GM18526 (cell line): Measurements from ENCODE around the gene GNRH2.

Experiments
- POLR2A ChIP-seq: IDR thresholded peaks from 3 replicates; pipeline ENCODE4 v1.6.1; 2011; ENCODE audit not compliant: insufficient read length; ENCODE audit errors: extremely low read depth

The GNRH2 gene

DNA sequence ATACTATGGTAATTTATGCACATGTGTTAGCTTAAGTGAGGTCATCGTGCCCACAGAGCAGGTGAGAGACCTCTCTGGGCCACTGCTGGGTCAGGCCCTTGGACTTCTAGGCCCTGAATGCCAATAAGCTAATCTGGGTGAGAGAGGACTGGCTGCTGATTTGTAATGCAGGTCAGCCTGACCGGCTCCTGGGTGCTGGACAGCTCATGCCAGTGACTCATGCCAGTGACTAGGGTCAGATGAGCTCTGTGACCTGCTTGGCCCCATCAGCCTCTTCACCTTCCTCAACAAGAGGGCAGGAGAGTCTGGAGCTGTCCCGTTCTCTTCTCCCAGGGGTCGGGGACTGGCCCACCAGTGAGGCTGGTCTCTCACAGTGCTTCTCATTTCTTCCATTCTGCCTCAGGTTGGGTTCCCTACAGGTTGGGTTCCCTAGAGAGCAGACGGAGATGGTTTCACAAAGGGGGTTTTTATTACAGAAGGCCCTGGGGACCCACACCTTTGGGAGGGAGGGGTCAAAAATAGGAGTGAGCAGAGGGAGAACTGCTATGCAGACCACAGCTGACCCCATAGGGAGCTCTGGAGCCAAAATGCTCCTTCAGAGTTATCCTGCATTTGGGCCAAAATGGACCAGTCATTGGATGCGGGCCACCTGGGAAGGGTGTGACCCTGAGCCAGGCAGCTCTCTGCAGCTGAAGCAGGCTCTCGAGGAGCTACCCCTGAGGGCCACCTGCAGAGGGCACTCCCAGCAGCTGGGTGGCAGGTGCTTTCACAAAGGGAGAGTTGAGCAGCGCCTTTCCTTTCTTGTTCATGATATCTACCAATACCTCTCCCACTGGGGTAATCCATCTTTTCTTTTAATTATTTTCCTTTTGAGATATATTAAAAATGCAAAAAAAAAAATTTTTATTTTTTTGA, 25.8 kb downstream of the GNRH2 start:
- no peak for TF ChIP-seq POLR2A

DNA sequence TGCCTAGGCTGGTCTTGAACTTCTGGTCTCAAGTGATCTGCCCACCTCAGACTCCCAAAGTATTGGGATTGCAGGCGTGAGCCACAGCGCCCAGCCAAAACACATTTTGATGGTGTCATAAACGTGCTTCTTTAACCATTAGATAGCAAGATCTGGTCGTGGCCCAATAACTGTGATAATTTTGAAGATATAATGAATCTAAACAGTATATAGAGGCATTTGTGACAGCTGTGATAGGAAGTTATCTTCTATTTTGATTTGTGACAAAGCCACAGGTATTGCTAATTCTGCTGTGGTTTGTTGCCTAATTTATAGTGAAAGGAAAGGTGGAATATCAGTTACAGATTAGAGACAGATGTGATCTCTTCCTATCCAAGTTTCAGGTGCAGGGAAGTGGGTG, 27.3 kb downstream of the GNRH2 start:
- no peak for TF ChIP-seq POLR2A

DNA sequence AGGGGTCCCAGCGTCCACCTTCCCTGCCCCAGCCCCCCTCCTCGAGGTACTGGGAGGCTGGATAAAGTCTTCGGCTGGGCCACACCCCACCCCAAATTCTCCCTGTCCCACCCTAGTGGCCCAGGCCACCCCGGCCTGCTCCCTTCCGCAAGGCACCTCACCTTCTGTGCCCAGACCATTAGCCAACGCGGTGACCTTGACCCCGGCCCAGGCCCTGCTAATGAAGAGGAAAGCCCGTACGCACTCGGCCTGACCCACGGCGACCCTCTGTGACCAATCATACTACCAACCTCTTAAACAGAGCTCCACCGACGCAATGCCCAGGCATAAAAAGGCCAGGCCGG, 27.8 kb downstream of the GNRH2 start:
- no peak for TF ChIP-seq POLR2A

DNA sequence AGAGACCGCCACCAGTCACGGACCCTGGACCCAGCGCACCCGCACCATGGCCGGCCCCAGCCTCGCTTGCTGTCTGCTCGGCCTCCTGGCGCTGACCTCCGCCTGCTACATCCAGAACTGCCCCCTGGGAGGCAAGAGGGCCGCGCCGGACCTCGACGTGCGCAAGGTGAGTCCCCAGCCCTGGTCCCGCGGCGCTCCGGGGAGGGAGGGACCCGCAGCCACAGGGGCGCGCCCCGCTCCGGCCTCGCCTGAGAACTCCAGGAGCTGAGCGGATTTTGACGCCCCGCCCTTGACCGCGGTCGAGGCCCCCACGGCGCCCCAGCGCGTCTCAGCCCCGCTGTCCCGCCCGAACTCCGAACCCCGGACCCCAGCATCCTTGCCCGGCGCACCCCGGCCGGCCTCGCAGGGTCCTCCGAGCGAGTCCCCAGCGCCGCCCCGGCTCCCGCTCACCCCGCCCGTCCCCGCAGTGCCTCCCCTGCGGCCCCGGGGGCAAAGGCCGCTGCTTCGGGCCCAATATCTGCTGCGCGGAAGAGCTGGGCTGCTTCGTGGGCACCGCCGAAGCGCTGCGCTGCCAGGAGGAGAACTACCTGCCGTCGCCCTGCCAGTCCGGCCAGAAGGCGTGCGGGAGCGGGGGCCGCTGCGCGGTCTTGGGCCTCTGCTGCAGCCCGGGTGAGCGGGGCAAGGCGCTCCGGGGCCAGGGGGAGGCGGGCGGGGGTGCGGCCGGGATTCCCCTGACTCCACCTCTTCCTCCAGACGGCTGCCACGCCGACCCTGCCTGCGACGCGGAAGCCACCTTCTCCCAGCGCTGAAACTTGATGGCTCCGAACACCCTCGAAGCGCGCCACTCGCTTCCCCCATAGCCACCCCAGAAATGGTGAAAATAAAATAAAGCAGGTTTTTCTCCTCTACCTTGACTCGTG, 28.4 kb downstream of the GNRH2 start, which contains the start of gene OXT:
Gene OXT, plus strand, starts transcription at position 11 of the 920 bp plus-strand sequence. Its CDS starts 36 bp downstream, at position 47.
- no peak for TF ChIP-seq POLR2A

GRCh38 chr20:3072530-3073250, 29.3 kb downstream of the GNRH2 start:
- no peak for TF ChIP-seq POLR2A

DNA sequence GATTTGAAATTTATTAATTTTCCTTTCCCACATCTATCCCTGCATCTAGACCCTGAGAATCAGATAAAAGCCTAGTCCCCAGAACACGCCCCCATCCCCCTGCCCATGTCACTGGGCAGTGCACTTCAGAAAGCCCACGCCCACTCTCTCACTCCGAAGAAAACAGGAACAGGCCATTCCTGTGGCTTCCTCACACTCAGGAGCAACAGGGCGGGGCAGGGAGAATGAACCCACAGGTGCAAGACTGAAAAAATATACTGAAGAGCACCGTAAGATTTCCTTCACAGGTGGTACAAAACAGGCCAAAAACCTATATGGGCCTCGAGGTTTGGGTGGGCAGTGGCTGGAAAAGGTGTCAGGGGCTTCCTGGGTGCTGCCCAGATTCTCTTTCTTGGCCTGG, 31.4 kb downstream of the GNRH2 start:
- no peak for TF ChIP-seq POLR2A

- no peak for TF ChIP-seq POLR2A
These were observed 34.3 kb downstream of the GNRH2 start for GRCh38 chr20:3077618-3078134.

DNA sequence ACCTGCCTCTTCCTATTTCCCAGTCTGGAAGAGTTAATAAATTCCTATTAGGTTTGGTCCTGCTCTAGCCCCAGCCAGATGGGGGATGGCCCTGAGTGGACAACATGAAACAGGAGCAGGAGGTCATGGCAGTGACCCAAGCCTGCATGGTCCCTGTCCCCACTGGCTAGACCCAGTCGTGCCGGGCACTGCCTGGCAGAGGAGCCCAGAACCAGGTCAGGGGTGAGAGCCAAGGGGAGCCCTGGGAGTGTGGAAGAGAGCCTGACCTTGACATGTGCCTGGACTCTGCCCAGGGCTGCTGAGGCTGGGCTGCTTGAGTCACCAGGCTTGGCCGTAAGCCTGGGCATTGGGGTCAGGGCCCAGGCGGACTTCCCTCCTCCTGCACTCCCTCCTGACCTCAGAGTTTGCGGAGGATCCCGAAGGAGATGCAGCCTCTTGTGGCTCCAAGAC, 37.5 kb downstream of the GNRH2 start:
- no peak for TF ChIP-seq POLR2A

- no peak for TF ChIP-seq POLR2A
These were observed 38.2 kb downstream of the GNRH2 start for GRCh38 chr20:3081641-3082040.

DNA sequence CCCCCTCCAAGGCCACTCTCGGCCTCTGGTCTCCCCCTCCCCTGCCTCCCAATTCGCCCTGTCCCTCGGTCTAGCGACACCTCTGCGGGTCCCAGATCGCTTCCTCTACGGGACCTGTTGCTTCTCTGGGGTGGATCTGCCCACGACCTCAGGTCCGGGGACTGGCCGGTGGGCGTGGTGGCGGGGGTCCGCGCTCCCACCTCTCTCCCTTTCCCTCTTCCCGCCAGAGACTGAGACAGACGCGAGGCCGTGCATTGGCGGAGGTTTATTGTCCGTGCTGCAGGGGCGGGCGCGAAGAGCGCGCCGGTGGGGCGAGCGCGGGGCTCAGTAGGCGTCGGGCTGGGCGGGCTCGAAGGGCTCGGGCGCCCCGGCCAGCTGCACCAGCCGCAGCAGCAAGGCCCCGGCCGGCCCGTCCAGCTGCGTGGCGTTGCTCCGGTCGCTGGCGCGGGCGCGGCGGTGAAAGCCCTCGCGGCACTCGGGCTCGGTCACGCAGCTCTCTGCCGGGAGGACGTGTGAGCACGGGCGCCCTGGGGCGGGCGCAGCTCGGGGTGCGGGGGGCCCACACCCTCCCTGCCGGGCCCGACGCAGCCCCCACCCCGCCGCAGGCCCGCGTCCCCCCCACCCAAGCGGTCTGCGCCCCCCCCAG, 39.0 kb downstream of the GNRH2 start:
- no peak for TF ChIP-seq POLR2A

DNA sequence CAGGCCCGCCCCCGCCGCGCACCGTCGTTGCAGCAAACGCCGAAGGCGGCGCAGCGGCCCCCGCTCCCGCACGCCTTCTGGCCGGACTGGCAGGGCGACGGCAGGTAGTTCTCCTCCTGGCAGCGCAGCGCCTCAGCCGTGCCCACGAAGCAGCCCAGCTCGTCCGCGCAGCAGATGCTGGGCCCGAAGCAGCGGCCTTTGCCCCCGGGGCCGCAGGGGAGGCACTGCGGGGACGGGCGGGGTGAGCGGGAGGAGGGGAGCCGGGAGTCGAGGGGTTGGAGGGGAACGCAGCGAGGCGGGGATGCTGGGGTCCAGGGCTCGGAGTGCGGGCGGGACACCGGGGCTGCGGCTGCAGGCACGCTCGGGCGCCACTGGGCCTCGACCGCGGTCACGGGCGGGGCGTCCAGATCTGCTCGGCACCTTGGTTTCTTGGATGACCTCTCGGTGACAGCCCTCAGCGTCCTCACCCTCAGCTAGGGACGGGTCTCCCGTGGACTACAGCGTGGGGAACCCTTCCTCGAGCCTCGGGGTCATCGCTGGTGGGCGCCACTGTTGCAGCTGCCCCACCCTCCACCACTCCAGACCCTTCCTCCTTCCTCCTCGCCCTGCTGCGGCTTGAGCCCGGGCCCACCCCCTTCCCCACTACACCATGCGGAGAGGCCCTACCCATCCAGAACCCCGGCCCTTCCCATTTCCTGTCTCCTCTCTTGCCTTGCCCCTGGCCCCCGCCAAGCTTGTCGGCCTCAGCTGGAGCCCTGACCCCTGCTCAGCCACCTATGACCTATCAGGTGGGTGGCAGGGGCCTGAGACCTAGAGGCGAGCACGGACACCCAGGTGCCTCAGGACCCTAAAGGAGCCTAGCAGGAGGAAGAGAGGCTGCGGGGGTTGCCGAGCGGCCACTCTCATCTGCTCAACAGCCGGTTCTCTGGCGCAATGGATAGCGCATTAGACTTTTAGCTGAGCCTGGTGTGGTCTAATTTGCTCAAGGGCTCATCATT, 39.8 kb downstream of the GNRH2 start:
- TF ChIP-seq POLR2A: no peak

DNA sequence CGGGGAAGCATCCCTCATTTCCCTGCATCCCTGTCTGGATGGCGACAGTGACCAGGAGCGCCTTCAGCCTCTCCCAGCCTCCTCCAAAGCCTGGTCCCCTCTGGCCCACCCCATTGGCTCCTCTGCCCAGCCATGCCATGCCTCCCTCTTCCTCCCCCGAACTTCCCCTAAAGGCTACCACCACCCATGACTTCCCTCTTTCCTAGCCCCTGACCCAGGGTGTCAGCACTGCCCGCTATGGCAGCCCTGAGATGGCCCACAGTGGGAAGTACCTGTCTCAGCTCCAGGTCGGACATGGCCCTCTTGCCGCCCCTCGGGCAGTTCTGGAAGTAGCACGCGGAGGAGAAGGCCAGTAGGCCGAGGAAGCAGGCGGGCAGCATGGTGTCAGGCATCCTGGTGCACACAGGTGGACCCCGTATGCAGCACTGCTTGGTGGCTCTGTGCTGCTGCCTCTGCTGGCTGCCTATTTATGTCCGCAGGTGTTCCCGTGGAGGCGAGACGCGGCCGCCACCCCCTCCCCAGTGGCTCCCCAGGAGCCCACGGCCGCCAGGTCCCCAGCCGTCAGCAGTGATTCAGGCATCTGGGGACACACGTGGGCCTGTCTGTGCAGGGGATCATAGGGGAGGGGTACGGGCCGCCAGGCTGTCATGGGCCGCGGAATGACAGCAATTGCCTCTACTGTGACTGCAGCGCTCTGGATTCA, 41.0 kb downstream of the GNRH2 start, which contains the start of gene AVP:
Gene AVP, minus strand, starts transcription at position 442 of the 703 bp plus-strand sequence. Its CDS starts 50 bp downstream, at position 392.
- TF ChIP-seq POLR2A: no peak

GRCh38 chr20:3084986-3085360, 41.6 kb downstream of the GNRH2 start:
- TF ChIP-seq POLR2A: no peak
